Ovary (tissue), 3 donors: Measurements from ENCODE around the gene COL26A1.

Experiments used
- EP300 ChIP-seq: sonication (generic); formaldehyde crosslinking; IDR thresholded peaks from one replicate; pipeline ENCODE4 v1.6.1; 2017; ENCODE audit warnings: antibody characterized with exemption
- POLR2A ChIP-seq: fragments of 450-650 bp; IDR thresholded peaks from one replicate; pipeline ENCODE4 v1.6.1; 2017; ENCODE audit warnings: antibody characterized with exemption, mild to moderate bottlenecking, moderate library complexity
- TF ChIP-seq, protein P1 (sequence below), 3 donors: fragments of 450-650 bp in 2 of 3; fragments of 200-600 bp in 1 of 3; IDR thresholded peaks; one replicate each; pipeline versions ENCODE4 v1.5.1 to v1.8.0; 2016 to 2022; ENCODE audit warnings: antibody characterized with exemption in 3 of 3, mild to moderate bottlenecking in 1 of 3
- donor health status: DM: no; HTN: no; CAD: no.

DNA sequence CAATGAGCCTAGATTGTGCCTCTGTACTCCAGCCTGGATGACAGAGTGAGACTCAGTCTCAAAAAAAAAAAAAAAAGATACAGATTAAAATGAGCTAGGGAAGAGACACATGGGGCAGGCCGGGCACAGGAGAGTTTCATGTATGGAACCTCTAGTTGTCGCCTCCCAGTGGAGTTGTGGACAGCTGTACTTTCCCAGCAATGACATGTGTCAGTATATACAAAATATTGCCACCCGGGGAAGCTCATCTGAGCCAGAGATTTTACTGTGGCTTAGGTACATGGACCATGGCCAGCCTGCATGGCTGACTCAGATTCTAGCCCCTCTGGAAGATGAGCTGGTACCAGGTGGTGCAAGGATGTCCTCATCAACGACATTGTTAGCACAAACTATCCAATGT lies 87.4 kb downstream of the COL26A1 start:
- TF ChIP-seq, protein P1, sequence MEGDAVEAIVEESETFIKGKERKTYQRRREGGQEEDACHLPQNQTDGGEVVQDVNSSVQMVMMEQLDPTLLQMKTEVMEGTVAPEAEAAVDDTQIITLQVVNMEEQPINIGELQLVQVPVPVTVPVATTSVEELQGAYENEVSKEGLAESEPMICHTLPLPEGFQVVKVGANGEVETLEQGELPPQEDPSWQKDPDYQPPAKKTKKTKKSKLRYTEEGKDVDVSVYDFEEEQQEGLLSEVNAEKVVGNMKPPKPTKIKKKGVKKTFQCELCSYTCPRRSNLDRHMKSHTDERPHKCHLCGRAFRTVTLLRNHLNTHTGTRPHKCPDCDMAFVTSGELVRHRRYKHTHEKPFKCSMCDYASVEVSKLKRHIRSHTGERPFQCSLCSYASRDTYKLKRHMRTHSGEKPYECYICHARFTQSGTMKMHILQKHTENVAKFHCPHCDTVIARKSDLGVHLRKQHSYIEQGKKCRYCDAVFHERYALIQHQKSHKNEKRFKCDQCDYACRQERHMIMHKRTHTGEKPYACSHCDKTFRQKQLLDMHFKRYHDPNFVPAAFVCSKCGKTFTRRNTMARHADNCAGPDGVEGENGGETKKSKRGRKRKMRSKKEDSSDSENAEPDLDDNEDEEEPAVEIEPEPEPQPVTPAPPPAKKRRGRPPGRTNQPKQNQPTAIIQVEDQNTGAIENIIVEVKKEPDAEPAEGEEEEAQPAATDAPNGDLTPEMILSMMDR (IDR thresholded peaks at IDR 0.05) = no peak
- no peak for TF ChIP-seq POLR2A
- TF ChIP-seq EP300 = no peak
